ENCODE data around the gene OR2A2.

Gene OR2A2

GRCh38 chr7:144109283-144109682 lies at the start of gene OR2A2:
Gene OR2A2, plus strand, starts transcription at chr7:144109583. Its CDS starts 0 bp downstream, at chr7:144109583.
- Mint-ChIP-seq H3K36me3 (ENCODE audit: low read depth) (no peaks in the 10 kb centered on the region), H3K27ac (no peak within 1 kb of the TSS)

GRCh38 chr7:144063710-144064109 lies 45.7 kb upstream of the OR2A2 start:
- DNase-seq = no peak
- Mint-ChIP-seq H3K27ac (no peak overlapping the region), H3K36me3 (ENCODE audit: low read depth) (no peaks in the 10 kb centered on the region), H3K4me1 (no peaks in the 10 kb centered on the region), H3K9me3 (peaks cover 15% of the 10 kb centered on the region), H3K4me3 (no peak overlapping the region), H3K27me3 (ENCODE audit: low read depth, poor library complexity) (peaks cover 3% of the 10 kb centered on the region)
- peak; percentile 28 for TF ChIP-seq CTCF (IDR thresholded peaks at IDR 0.05)

More at GRCh38 chr7:144109283-144109682, at the start of gene OR2A2:
- Mint-ChIP-seq H3K9me3 (no peaks in the 10 kb centered on the region), H3K4me3 (no peak within 1 kb of the TSS), H3K4me1 (no peaks in the 10 kb centered on the region), H3K27me3 (ENCODE audit: low read depth, poor library complexity) (peaks cover 6% of the 10 kb centered on the region)
- no peak for TF ChIP-seq CTCF (IDR thresholded peaks at IDR 0.05)
- DNase-seq = no peak

GRCh38 chr7:144069511-144069910 lies 39.9 kb upstream of the OR2A2 start, which contains the start of gene OR2A25:
Gene OR2A25, plus strand, starts transcription at chr7:144069811. Its CDS starts 4,409 bp downstream, at chr7:144074220.
- Mint-ChIP-seq H3K36me3 (ENCODE audit: low read depth) (no peaks in the 10 kb centered on the region), H3K4me3 (no peak within 1 kb of the TSS), H3K27me3 (ENCODE audit: low read depth, poor library complexity) (peaks cover 11% of the 10 kb centered on the region), H3K9me3 (peaks cover 7% of the 10 kb centered on the region), H3K4me1 (no peaks in the 10 kb centered on the region), H3K27ac (no peak within 1 kb of the TSS)
- DNase-seq = no peak
- no peak for TF ChIP-seq CTCF (IDR thresholded peaks at IDR 0.05)

- no peak for TF ChIP-seq CTCF (IDR thresholded peaks at IDR 0.05)
- H3K4me1 Mint-ChIP-seq = no peaks in the 10 kb centered on the region
These were observed 39.4 kb upstream of the OR2A2 start for GRCh38 chr7:144069953-144070352.

GRCh38 chr7:144074374-144074773 lies 35.0 kb upstream of the OR2A2 start:
- H3K27me3 Mint-ChIP-seq (ENCODE audit: low read depth, poor library complexity) = peaks cover 9% of the 10 kb centered on the region
- no peaks in the 10 kb centered on the region for H3K4me1 Mint-ChIP-seq
- no peak overlapping the region for H3K4me3 Mint-ChIP-seq
- H3K27ac Mint-ChIP-seq = no peak overlapping the region
- H3K9me3 Mint-ChIP-seq = no peaks in the 10 kb centered on the region
- H3K36me3 Mint-ChIP-seq (ENCODE audit: low read depth) = no peaks in the 10 kb centered on the region
- TF ChIP-seq CTCF (IDR thresholded peaks at IDR 0.05) = no peak
- DNase-seq = no peak

More at GRCh38 chr7:144069953-144070352, 39.4 kb upstream of the OR2A2 start:
- Mint-ChIP-seq H3K27me3 (ENCODE audit: low read depth, poor library complexity) (peaks cover 11% of the 10 kb centered on the region), H3K4me3 (no peak overlapping the region), H3K27ac (no peak overlapping the region), H3K9me3 (peaks cover 7% of the 10 kb centered on the region), H3K36me3 (ENCODE audit: low read depth) (no peaks in the 10 kb centered on the region)
- DNase-seq = no peak

GRCh38 chr7:144085978-144086377 lies 23.4 kb upstream of the OR2A2 start, which contains the start of gene OR2A12:
Gene OR2A12, plus strand, starts transcription at chr7:144086278. Its CDS starts 8,830 bp downstream, at chr7:144095108.
- H3K27me3 Mint-ChIP-seq (ENCODE audit: low read depth, poor library complexity) = peaks cover 4% of the 10 kb centered on the region
- H3K36me3 Mint-ChIP-seq (ENCODE audit: low read depth) = no peaks in the 10 kb centered on the region
- H3K9me3 Mint-ChIP-seq = no peaks in the 10 kb centered on the region
- DNase-seq = no peak
- no peak within 1 kb of the TSS for H3K4me3 Mint-ChIP-seq
- no peaks in the 10 kb centered on the region for H3K4me1 Mint-ChIP-seq
- H3K27ac Mint-ChIP-seq = no peak within 1 kb of the TSS
- TF ChIP-seq CTCF (IDR thresholded peaks at IDR 0.05) = no peak
